DND-41 (cell line): ENCODE measurements around the gene GIPC2.

Source experiments
- ATAC-seq: fragments of 200-7000 bp; cut with Tn5 transposase; 3 replicates; pipeline ENCODE4 v1.9.1; 2021; ENCODE audit warnings: low read depth; ENCODE audit not compliant: insufficient read depth
- DNase-seq: peaks from one replicate; pipeline ENCODE4 v3.0.0-alpha.2; 2020
- H2AFZ ChIP-seq: 2 replicates; pipeline ENCODE4 v1.6.0; 2012; ENCODE audit warnings: low read depth, low read length
- H3K27ac ChIP-seq: 2 replicates; pipeline ENCODE4 v1.5.1; 2012; ENCODE audit warnings: low read length, inconsistent platforms
- H3K27me3 ChIP-seq: fragments of 200-600 bp; sonication (generic); 2 replicates; pipeline ENCODE4 v1.6.0; 2012; ENCODE audit warnings: low read length, mild to moderate bottlenecking, inconsistent platforms; ENCODE audit not compliant: insufficient read depth, poor library complexity
- H3K36me3 ChIP-seq: 2 replicates; pipeline ENCODE4 v1.5.1; 2012; ENCODE audit warnings: low read length, inconsistent platforms; ENCODE audit not compliant: insufficient read depth
- H3K4me1 ChIP-seq: 2 replicates; pipeline ENCODE4 v1.5.1; 2012; ENCODE audit warnings: mild to moderate bottlenecking, low read length; ENCODE audit not compliant: insufficient read depth
- H3K4me2 ChIP-seq: 2 replicates; pipeline ENCODE4 v1.6.0; 2012; ENCODE audit warnings: mild to moderate bottlenecking, moderate library complexity, low read length, inconsistent platforms; ENCODE audit not compliant: insufficient read depth
- H3K4me3 ChIP-seq, 2 experiments: fragments of 200-600 bp in 1 of 2; shearing (Covaris generic) in 1 of 2; 2 replicates each; pipeline ENCODE4 v1.5.1; 2012 to 2016; ENCODE audit warnings: inconsistent platforms in 2 of 2, low read length in 2 of 2, mild to moderate bottlenecking in 2 of 2, low read depth in 1 of 2, moderate library complexity in 1 of 2
- H3K79me2 ChIP-seq: 2 replicates; pipeline ENCODE4 v1.6.0; 2012; ENCODE audit warnings: low read length, inconsistent platforms; ENCODE audit not compliant: insufficient read depth
- H3K9ac ChIP-seq: 2 replicates; pipeline ENCODE4 v1.6.0; 2012; ENCODE audit warnings: low read depth, mild to moderate bottlenecking, inconsistent platforms, low read length, moderate library complexity
- H3K9me3 ChIP-seq: 2 replicates; pipeline ENCODE4 v1.5.1; 2012; ENCODE audit warnings: low read length, moderate library complexity, mild to moderate bottlenecking, inconsistent platforms; ENCODE audit not compliant: insufficient read depth, severe bottlenecking
- H4K20me1 ChIP-seq: 2 replicates; pipeline ENCODE4 v1.6.0; 2012; ENCODE audit warnings: low read length; ENCODE audit not compliant: insufficient read depth
- EZH2 ChIP-seq: IDR thresholded peaks from 3 replicates; pipeline ENCODE4 v1.6.1; 2012; ENCODE audit warnings: borderline replicate concordance, low read depth, mild to moderate bottlenecking, moderate library complexity, low read length, inconsistent platforms; ENCODE audit not compliant: severe bottlenecking
- TF ChIP-seq, protein P1 (sequence below): IDR thresholded peaks from 2 replicates; pipeline ENCODE4 v1.5.1; 2012; ENCODE audit warnings: borderline replicate concordance, low read length, moderate library complexity, mild to moderate bottlenecking; ENCODE audit not compliant: poor library complexity, severe bottlenecking; ENCODE audit errors: extremely low read depth

Gene GIPC2

DNA sequence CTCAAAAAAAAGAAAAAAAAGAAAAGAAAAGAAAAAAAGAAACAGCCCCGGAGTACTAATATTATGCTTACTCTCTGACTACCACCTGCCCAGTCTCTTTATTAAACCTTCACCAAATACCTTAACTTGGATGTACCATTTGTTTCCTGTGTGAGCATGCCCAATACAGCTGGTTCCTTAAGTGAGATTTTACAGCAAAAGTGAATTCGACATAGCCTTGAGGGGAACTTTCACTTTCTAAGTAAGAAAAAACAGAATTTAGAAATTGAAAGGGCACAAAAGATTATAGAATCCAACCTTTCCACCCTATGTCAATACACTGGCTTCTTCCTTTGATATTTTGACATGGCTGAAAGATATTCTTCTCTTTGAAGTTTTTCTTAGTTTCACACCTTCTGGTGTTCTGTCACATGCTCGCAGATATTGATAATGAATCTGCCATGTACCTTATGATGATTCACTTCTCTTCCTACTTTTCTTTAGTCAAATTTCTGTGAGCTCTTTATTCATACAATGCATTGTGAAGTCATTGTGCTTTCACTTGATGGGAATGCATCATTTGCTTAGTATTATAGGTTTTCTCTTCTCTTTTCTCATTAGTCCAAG is 5.2 kb upstream of the GIPC2 start:
- Histone ChIP-seq H4K20me1 (no peaks in the 10 kb centered on the region), H3K79me2 (no peaks in the 10 kb centered on the region), H3K27ac (no peak overlapping the region), H3K4me1 (no peaks in the 10 kb centered on the region), H3K9ac (no peak overlapping the region), H2AFZ (no peak overlapping the region), H3K36me3 (no peaks in the 10 kb centered on the region), H3K4me3 (no peak overlapping the region), H3K4me2 (no peak overlapping the region), H3K27me3 (peaks cover 6% of the 10 kb centered on the region), H3K9me3 (no peaks in the 10 kb centered on the region)
- no peak for DNase-seq
- no peak for ATAC-seq
- no peak for TF ChIP-seq EZH2
- TF ChIP-seq, protein P1, sequence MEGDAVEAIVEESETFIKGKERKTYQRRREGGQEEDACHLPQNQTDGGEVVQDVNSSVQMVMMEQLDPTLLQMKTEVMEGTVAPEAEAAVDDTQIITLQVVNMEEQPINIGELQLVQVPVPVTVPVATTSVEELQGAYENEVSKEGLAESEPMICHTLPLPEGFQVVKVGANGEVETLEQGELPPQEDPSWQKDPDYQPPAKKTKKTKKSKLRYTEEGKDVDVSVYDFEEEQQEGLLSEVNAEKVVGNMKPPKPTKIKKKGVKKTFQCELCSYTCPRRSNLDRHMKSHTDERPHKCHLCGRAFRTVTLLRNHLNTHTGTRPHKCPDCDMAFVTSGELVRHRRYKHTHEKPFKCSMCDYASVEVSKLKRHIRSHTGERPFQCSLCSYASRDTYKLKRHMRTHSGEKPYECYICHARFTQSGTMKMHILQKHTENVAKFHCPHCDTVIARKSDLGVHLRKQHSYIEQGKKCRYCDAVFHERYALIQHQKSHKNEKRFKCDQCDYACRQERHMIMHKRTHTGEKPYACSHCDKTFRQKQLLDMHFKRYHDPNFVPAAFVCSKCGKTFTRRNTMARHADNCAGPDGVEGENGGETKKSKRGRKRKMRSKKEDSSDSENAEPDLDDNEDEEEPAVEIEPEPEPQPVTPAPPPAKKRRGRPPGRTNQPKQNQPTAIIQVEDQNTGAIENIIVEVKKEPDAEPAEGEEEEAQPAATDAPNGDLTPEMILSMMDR = no peak

DNA sequence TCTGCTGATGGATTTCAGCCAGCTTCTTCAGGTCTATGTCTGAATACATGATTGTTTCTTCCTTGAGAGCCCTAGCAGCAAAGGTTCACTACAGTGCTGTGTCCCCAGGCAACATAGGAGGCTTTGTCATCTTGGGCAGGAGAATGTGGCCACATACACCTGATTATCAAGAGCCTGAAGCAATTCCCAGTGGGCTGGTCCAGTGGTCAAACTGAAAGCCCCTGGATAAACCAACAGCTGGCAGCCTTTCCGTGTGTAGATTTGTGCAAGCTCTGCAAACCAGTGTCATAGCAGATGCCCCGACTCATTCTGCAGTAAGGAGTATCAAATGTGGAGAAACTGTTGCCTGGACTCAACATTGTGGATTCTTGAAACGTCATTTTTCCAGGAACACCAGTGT is 2.3 kb upstream of the GIPC2 start:
- DNase-seq = no peak
- H3K27me3 ChIP-seq = peaks cover 6% of the 10 kb centered on the region
- no peak overlapping the region for H3K9ac ChIP-seq
- H3K36me3 ChIP-seq = no peaks in the 10 kb centered on the region
- H4K20me1 ChIP-seq = no peaks in the 10 kb centered on the region
- H3K4me2 ChIP-seq = no peak overlapping the region
- H3K4me3 ChIP-seq = no peak overlapping the region
- TF ChIP-seq, protein P1 = no peak
- no peak for TF ChIP-seq EZH2
- no peaks in the 10 kb centered on the region for H3K79me2 ChIP-seq
- no peak overlapping the region for H2AFZ ChIP-seq
- no peaks in the 10 kb centered on the region for H3K4me1 ChIP-seq
- H3K27ac ChIP-seq = no peak overlapping the region
- no peak for ATAC-seq
- no peaks in the 10 kb centered on the region for H3K9me3 ChIP-seq

DNA sequence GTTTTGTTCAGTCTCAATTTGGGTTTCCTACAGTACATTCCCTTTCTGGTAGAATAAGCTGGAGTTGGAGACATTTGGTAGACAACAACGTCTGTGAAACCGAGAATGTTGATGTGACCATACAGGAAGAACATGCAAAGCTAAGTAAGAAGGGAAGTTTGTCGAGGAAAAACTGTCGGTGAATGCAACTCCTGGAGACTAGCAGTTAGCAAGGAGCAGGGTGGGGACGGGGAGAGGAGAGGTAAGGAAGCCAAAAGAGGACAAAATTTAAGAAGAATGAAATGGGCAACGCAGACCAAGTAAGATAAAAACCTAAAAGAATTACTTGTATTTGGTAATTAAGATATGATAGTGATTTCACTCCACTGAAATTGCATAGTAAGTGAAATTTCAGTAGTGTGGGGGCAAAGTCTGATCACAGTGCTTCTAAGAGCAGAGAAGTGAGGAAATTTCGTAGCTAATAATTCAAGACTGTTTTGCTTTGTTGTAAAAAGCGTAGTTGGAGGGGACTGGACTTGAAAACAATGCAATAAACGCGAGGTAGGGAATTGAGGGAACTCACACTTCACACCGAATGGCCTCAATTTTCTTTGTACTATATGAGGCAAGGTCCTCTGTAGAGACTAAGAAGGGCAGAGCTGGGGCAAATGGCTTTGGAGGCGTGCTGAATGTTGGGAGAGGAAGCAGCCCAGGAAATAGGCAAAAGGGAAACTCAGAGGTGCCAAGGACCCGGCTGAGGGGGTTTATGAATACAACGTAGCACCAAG is 787 bp upstream of the GIPC2 start:
- no peaks in the 10 kb centered on the region for H3K79me2 ChIP-seq
- H3K9ac ChIP-seq = no peak overlapping the region
- DNase-seq (no peak), ATAC-seq (no peak)
- no peaks in the 10 kb centered on the region for H4K20me1 ChIP-seq
- H3K27ac ChIP-seq = no peak overlapping the region
- no peak overlapping the region for H2AFZ ChIP-seq
- peaks cover 6% of the 10 kb centered on the region for H3K27me3 ChIP-seq
- no peaks in the 10 kb centered on the region for H3K36me3 ChIP-seq
- no peak overlapping the region for H3K4me3 ChIP-seq
- TF ChIP-seq, protein P1 = no peak
- no peak for TF ChIP-seq EZH2
- H3K9me3 ChIP-seq = no peaks in the 10 kb centered on the region
- no peak overlapping the region for H3K4me2 ChIP-seq
- H3K4me1 ChIP-seq = no peaks in the 10 kb centered on the region
